HepG2 (cell line): ENCODE results near the gene BST1. TPM values are rescaled to one million over a fixed set of nuclear protein-coding genes. Genes with fewer than 3 reads are reported as not detected.

Experiments
- ATAC-seq: fragments of 200-7000 bp; cut with Tn5 transposase; 3 replicates; pipeline ENCODE4 v1.9.1; 2020; ENCODE audit warnings: mild to moderate bottlenecking, moderate library complexity
- BruUV-seq: library from RNA; stranded (reverse); fragments of 400-500 nt; replicated peaks from 2 replicates; lab custom pipeline; 2021; lab: Mats Ljungman, UMichigan
- CTCF ChIA-PET: fragments of 300-600 bp; formaldehyde crosslinking; extraction: SDS; loops from one replicate; lab custom pipeline; 2021; ENCODE audit warnings: low total read pairs, inconsistent platforms, low intra/inter-chr PET ratio; lab: Yijun Ruan, JAX
- POLR2A ChIA-PET: fragments of 350-600 bp; sonication (Branson Sonifier 250); formaldehyde crosslinking; loops from one replicate; lab custom pipeline; 2020; ENCODE audit warnings: antibody characterized with exemption, inconsistent platforms; lab: Yijun Ruan, JAX
- DNase-seq: peaks from one replicate; pipeline ENCODE4 v3.0.0-alpha.2; 2015; ENCODE audit warnings: low spot score
- FAIRE-seq: peaks from 3 replicates; lab custom pipeline; 2011; peaks lifted over from hg19 to GRCh38; lab: Jason Lieb, UNC
- H2AFZ ChIP-seq: one replicate; pipeline ENCODE4 v1.6.1; 2011; ENCODE audit warnings: low read length, inconsistent platforms
- H3K27ac ChIP-seq: fragments of 300-600 bp; 3 replicates; pipeline ENCODE4 v1.8.0; 2011; ENCODE audit warnings: mixed run types, mild to moderate bottlenecking, mixed read lengths, low read length, inconsistent platforms; ENCODE audit not compliant: insufficient read depth; ENCODE audit errors: extremely low read length
- H3K27me3 ChIP-seq, 2 experiments: fragments of 200-600 bp in 1 of 2; 2 replicates in 1 of 2; 3 replicates in 1 of 2; pipeline versions ENCODE4 v1.6.0 to v1.8.0; 2011; ENCODE audit warnings: low read length in 2 of 2, mild to moderate bottlenecking in 2 of 2, moderate library complexity in 2 of 2, inconsistent platforms in 1 of 2; ENCODE audit not compliant: insufficient read depth in 2 of 2, control insufficient read depth in 1 of 2
- H3K36me3 ChIP-seq, 2 experiments: fragments of 200-600 bp in 1 of 2; replicated peaks in 1 of 2; 2 replicates in 1 of 2; 3 replicates in 1 of 2; pipeline versions ENCODE4 v1.5.1 to v1.8.0; 2011; ENCODE audit warnings: low read length in 2 of 2, inconsistent platforms in 1 of 2; ENCODE audit not compliant: insufficient read depth in 2 of 2, control insufficient read depth in 1 of 2
- H3K4me1 ChIP-seq: 2 replicates; pipeline ENCODE4 v1.5.1; 2012; ENCODE audit warnings: low read length, inconsistent platforms; ENCODE audit not compliant: insufficient read depth
- H3K4me2 ChIP-seq: 2 replicates; pipeline ENCODE4 v1.6.0; 2011; ENCODE audit warnings: low read depth, low read length, inconsistent platforms
- H3K4me3 ChIP-seq, 3 experiments: fragments of 200-600 bp in 1 of 3; sonication (generic), shearing (Covaris generic) in 1 of 3; replicated peaks in 1 of 3; 2 replicates each; pipeline ENCODE4 v1.5.1; 2011 to 2016; ENCODE audit warnings: low read length in 3 of 3, inconsistent platforms in 2 of 3, low read depth in 2 of 3, mild to moderate bottlenecking in 2 of 3, control low read depth in 1 of 3, mixed read lengths in 1 of 3; ENCODE audit not compliant: insufficient read depth in 1 of 3
- H3K79me2 ChIP-seq: one replicate; pipeline ENCODE4 v1.6.1; 2011; ENCODE audit warnings: low read length, inconsistent platforms; ENCODE audit not compliant: insufficient read depth
- H3K9ac ChIP-seq: 2 replicates; pipeline ENCODE4 v1.6.0; 2011; ENCODE audit warnings: mild to moderate bottlenecking, low read depth, low read length, inconsistent platforms; ENCODE audit not compliant: insufficient read depth
- H3K9me3 ChIP-seq: 2 replicates; pipeline ENCODE4 v1.5.1; 2012; ENCODE audit warnings: mild to moderate bottlenecking, low read length
- H4K20me1 ChIP-seq: 2 replicates; pipeline ENCODE4 v1.6.0; 2011; ENCODE audit warnings: inconsistent platforms, mild to moderate bottlenecking, low read length, moderate library complexity; ENCODE audit not compliant: insufficient read depth
- BRCA1 ChIP-seq: sonication (generic); formaldehyde crosslinking; IDR thresholded peaks from 2 replicates; pipeline ENCODE4 v1.4.0; 2020; ENCODE audit warnings: missing genetic modification reagents
- CHCHD3 ChIP-seq: sonication (generic); formaldehyde crosslinking; IDR thresholded peaks from 2 replicates; pipeline ENCODE4 v1.8.0; 2022; ENCODE audit warnings: mild to moderate bottlenecking, missing genetic modification reagents, moderate library complexity
- HDAC1 ChIP-seq: sonication (generic); formaldehyde crosslinking; IDR thresholded peaks from 2 replicates; pipeline ENCODE4 v1.5.1; 2020; ENCODE audit warnings: mild to moderate bottlenecking, missing genetic modification reagents
- SCMH1 ChIP-seq: sonication (generic); formaldehyde crosslinking; IDR thresholded peaks from 2 replicates; pipeline ENCODE4 v1.9.0; 2021; ENCODE audit warnings: missing genetic modification reagents, mild to moderate bottlenecking, borderline replicate concordance
- ZNF160 ChIP-seq: sonication (generic); formaldehyde crosslinking; IDR thresholded peaks from 2 replicates; pipeline ENCODE4 v1.8.0; 2022; ENCODE audit warnings: mild to moderate bottlenecking, inconsistent platforms, missing genetic modification reagents
- ZNF230 ChIP-seq: sonication (generic); formaldehyde crosslinking; IDR thresholded peaks from 2 replicates; pipeline ENCODE4 v1.4.0; 2020; ENCODE audit warnings: mild to moderate bottlenecking, missing genetic modification reagents
- ZNF432 ChIP-seq: sonication (generic); formaldehyde crosslinking; IDR thresholded peaks from 2 replicates; pipeline ENCODE4 v1.5.0; 2020; ENCODE audit warnings: missing genetic modification reagents, mild to moderate bottlenecking, borderline replicate concordance
- ZNF569 ChIP-seq: sonication (generic); formaldehyde crosslinking; IDR thresholded peaks from 2 replicates; pipeline ENCODE4 v1.5.0; 2020; ENCODE audit warnings: mild to moderate bottlenecking, missing genetic modification reagents, moderate library complexity, borderline replicate concordance
- WGBS: methylation state at CpG from one replicate; pipeline ENCODE4 v1.1.6; 2017; ENCODE audit warnings: low lambda C conversion rate; 5-methylcytosine and 5-hydroxymethylcytosine counted together
- in situ Hi-C: cut with HindIII; loops from 2 replicates; pipeline ENCODE4 v1.10.0; 2017; ENCODE audit warnings: low pct_unique_long_range_greater_than_20kb; ENCODE audit not compliant: extremely low pct_ligation_motif_present
- intact Hi-C: fragments of 100-400 bp; cut with micrococcal nuclease; formaldehyde crosslinking; loops from one replicate; pipeline ENCODE4 v1.10.0; 2022; ENCODE audit not compliant: unreplicated experiment
- polyA plus RNA-seq, 8 experiments: library from polyadenylated mRNA; depleted of rRNA in 3 of 8; stranded (reverse) in 7 of 8; unstranded in 1 of 8; fragments of >200 nt; fragmentation: Illumina TruSeq in 4 of 8; extraction: Trizol in 4 of 8; gene quantifications; 2 replicates each; pipeline versions ENCODE4 v1.2.1 to v1.2.3, GENCODE V29; 2011 to 2016; ENCODE audit warnings: low read depth in 4 of 8, missing spikeins in 1 of 8, mixed read lengths in 1 of 8; ENCODE audit not compliant: insufficient read depth in 1 of 8
- total RNA-seq, 5 experiments: library from RNA; depleted of rRNA; stranded (reverse); fragments of >200 nt; fragmentation: Illumina TruSeq; extraction: Trizol; gene quantifications; 2 replicates each; pipeline ENCODE4 v1.2.3, GENCODE V29; 2016; ENCODE audit warnings: low read depth in 1 of 5
- TF ChIP-seq, protein P1 (sequence below): sonication (generic); formaldehyde crosslinking; IDR thresholded peaks from 2 replicates; pipeline ENCODE4 v1.5.1; 2020; ENCODE audit warnings: mild to moderate bottlenecking, missing genetic modification reagents, moderate library complexity
- TF ChIP-seq, protein P2 (sequence below): sonication (generic); formaldehyde crosslinking; conservative IDR thresholded peaks from 2 replicates; pipeline ENCODE4 v1.5.0; 2020; ENCODE audit warnings: missing genetic modification reagents

The BST1 gene
- total and polyA plus RNA-seq, 2 of the 13 experiments (the other 11 are each of a cell fraction or from before 2014, with no cell fraction given): 0.09 to 0.49 TPM

DNA sequence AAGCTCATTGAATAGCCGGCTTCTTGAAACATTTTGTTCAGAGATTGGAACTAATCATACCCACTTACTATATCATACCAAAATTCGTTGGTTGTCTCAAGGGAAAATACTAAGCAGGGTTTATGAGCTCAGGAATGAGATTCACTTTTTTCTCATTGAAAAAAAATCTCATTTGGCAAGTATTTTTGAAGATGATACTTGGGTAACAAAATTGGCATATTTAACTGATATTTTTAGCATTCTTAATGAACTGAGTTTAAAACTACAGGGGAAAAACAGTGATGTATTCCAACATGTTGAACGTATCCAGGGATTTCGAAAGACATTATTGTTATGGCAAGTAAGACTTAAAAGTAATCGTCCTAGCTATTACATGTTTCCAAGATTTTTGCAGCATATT, 14.8 kb upstream of the BST1 start:
- ChIA-PET CTCF (no interaction called here), POLR2A (no interaction called here)
- Histone ChIP-seq H3K27me3 (no peaks in the 10 kb centered on the region), H3K4me3 (no peak overlapping the region), H3K4me1 (peaks cover 23% of the 10 kb centered on the region), H3K9me3 (no peaks in the 10 kb centered on the region), H3K36me3 (peaks cover 2 to 18% of the 10 kb centered on the region in 2 experiments; a peak in 3 of 5 replicates), H4K20me1 (no peaks in the 10 kb centered on the region), H3K27ac (no peak overlapping the region), H3K9ac (no peak overlapping the region), H2AFZ (no peak overlapping the region), H3K4me2 (no peak overlapping the region), H3K79me2 (peaks cover 16% of the 10 kb centered on the region)
- FAIRE-seq (no peak), DNase-seq (no peak), ATAC-seq (no peak)
- TF ChIP-seq, protein P1, sequence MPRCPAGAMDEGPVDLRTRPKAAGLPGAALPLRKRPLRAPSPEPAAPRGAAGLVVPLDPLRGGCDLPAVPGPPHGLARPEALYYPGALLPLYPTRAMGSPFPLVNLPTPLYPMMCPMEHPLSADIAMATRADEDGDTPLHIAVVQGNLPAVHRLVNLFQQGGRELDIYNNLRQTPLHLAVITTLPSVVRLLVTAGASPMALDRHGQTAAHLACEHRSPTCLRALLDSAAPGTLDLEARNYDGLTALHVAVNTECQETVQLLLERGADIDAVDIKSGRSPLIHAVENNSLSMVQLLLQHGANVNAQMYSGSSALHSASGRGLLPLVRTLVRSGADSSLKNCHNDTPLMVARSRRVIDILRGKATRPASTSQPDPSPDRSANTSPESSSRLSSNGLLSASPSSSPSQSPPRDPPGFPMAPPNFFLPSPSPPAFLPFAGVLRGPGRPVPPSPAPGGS (CRISPR knock-in tag): no peak
- no TSS peak for BruUV-seq
- in situ Hi-C loops (no loop called here), intact Hi-C loops (loop anchor here (10.0 kb wide), 2 partner anchors 537 to 683 kb away; partner anchors contain the start of genes CPEB2 and TAPT1)
- WGBS: 96% methylated on average over 5 of the region's 5 CpGs

DNA sequence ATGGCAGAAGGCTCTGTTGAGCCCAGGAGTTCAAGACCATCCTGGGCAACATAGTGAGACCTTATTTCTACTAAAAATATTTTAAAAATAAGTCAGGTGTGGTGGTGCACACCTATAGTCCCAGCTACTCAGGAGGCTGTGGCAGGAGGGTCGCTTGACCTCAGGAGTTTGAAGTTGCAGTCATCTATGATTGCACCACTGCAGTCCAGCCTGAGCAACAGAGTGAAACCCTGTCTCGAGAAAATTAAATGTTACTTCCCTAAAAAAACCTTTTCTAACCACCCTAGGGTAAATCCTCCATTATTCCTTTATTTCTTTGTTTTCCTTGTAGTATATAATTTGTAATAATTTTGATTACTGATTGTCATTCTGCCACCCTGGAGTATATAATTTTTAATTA, 13.3 kb upstream of the BST1 start:
- Histone ChIP-seq H3K4me3 (no peak overlapping the region), H3K4me1 (peaks cover 8% of the 10 kb centered on the region; the same call in 1 of the 2 replicates), H3K27ac (no peak overlapping the region), H2AFZ (no peak overlapping the region), H3K27me3 (no peaks in the 10 kb centered on the region), H3K79me2 (peaks cover 2% of the 10 kb centered on the region), H3K4me2 (no peak overlapping the region), H3K36me3 (peaks cover 2 to 18% of the 10 kb centered on the region in 2 experiments; a peak in 3 of 5 replicates), H4K20me1 (no peaks in the 10 kb centered on the region), H3K9ac (no peak overlapping the region), H3K9me3 (no peaks in the 10 kb centered on the region)
- ChIA-PET POLR2A (no interaction called here), CTCF (no interaction called here)
- TF ChIP-seq ZNF160 (CRISPR knock-in tag) (no peak), ZNF432 (CRISPR knock-in tag) (no peak), BRCA1 (CRISPR knock-in tag) (no peak), ZNF569 (CRISPR knock-in tag) (no peak), SCMH1 (CRISPR knock-in tag) (no peak), CHCHD3 (CRISPR knock-in tag) (no peak), HDAC1 (no peak), ZNF230 (CRISPR knock-in tag) (no peak)
- TF ChIP-seq, protein P2, sequence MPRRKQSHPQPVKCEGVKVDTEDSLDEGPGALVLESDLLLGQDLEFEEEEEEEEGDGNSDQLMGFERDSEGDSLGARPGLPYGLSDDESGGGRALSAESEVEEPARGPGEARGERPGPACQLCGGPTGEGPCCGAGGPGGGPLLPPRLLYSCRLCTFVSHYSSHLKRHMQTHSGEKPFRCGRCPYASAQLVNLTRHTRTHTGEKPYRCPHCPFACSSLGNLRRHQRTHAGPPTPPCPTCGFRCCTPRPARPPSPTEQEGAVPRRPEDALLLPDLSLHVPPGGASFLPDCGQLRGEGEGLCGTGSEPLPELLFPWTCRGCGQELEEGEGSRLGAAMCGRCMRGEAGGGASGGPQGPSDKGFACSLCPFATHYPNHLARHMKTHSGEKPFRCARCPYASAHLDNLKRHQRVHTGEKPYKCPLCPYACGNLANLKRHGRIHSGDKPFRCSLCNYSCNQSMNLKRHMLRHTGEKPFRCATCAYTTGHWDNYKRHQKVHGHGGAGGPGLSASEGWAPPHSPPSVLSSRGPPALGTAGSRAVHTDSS (CRISPR knock-in tag): no peak
- in situ Hi-C loops (no loop called here), intact Hi-C loops (loop anchor here (10.0 kb wide), 2 partner anchors 535 to 685 kb away; partner anchors contain the start of genes CPEB2 and TAPT1)
- no TSS peak for BruUV-seq
- ATAC-seq: no peak
- FAIRE-seq: no peak
- DNase-seq: no peak
- 97% methylated on average over 2 of the region's 2 CpGs for WGBS
